HepG2 (cell line): Measurements from ENCODE around the gene MICA. TPM values are rescaled to one million over a fixed set of nuclear protein-coding genes. Genes with fewer than 3 reads are reported as not detected.

Experiments
- ATAC-seq: fragments of 200-7000 bp; cut with Tn5 transposase; 3 replicates; pipeline ENCODE4 v1.9.1; 2020; ENCODE audit warnings: mild to moderate bottlenecking, moderate library complexity
- BruUV-seq: library from RNA; stranded (reverse); fragments of 400-500 nt; replicated peaks from 2 replicates; lab custom pipeline; 2021; lab: Mats Ljungman, UMichigan
- CTCF ChIA-PET: fragments of 300-600 bp; formaldehyde crosslinking; extraction: SDS; loops from one replicate; lab custom pipeline; 2021; ENCODE audit warnings: low total read pairs, inconsistent platforms, low intra/inter-chr PET ratio; lab: Yijun Ruan, JAX
- POLR2A ChIA-PET: fragments of 350-600 bp; sonication (Branson Sonifier 250); formaldehyde crosslinking; loops from one replicate; lab custom pipeline; 2020; ENCODE audit warnings: antibody characterized with exemption, inconsistent platforms; lab: Yijun Ruan, JAX
- DNase-seq: peaks from one replicate; pipeline ENCODE4 v3.0.0-alpha.2; 2015; ENCODE audit warnings: low spot score
- FAIRE-seq: peaks from 3 replicates; lab custom pipeline; 2011; peaks lifted over from hg19 to GRCh38; lab: Jason Lieb, UNC
- H2AFZ ChIP-seq: one replicate; pipeline ENCODE4 v1.6.1; 2011; ENCODE audit warnings: low read length, inconsistent platforms
- H3K27ac ChIP-seq: fragments of 300-600 bp; 3 replicates; pipeline ENCODE4 v1.8.0; 2011; ENCODE audit warnings: mixed run types, mild to moderate bottlenecking, mixed read lengths, low read length, inconsistent platforms; ENCODE audit not compliant: insufficient read depth; ENCODE audit errors: extremely low read length
- H3K27me3 ChIP-seq, 2 experiments: fragments of 200-600 bp in 1 of 2; 2 replicates in 1 of 2; 3 replicates in 1 of 2; pipeline versions ENCODE4 v1.6.0 to v1.8.0; 2011; ENCODE audit warnings: low read length in 2 of 2, mild to moderate bottlenecking in 2 of 2, moderate library complexity in 2 of 2, inconsistent platforms in 1 of 2; ENCODE audit not compliant: insufficient read depth in 2 of 2, control insufficient read depth in 1 of 2
- H3K36me3 ChIP-seq, 2 experiments: fragments of 200-600 bp in 1 of 2; replicated peaks in 1 of 2; 2 replicates in 1 of 2; 3 replicates in 1 of 2; pipeline versions ENCODE4 v1.5.1 to v1.8.0; 2011; ENCODE audit warnings: low read length in 2 of 2, inconsistent platforms in 1 of 2; ENCODE audit not compliant: insufficient read depth in 2 of 2, control insufficient read depth in 1 of 2
- H3K4me1 ChIP-seq: 2 replicates; pipeline ENCODE4 v1.5.1; 2012; ENCODE audit warnings: low read length, inconsistent platforms; ENCODE audit not compliant: insufficient read depth
- H3K4me2 ChIP-seq: 2 replicates; pipeline ENCODE4 v1.6.0; 2011; ENCODE audit warnings: low read depth, low read length, inconsistent platforms
- H3K4me3 ChIP-seq, 3 experiments: fragments of 200-600 bp in 1 of 3; sonication (generic), shearing (Covaris generic) in 1 of 3; replicated peaks in 1 of 3; 2 replicates each; pipeline ENCODE4 v1.5.1; 2011 to 2016; ENCODE audit warnings: low read length in 3 of 3, inconsistent platforms in 2 of 3, low read depth in 2 of 3, mild to moderate bottlenecking in 2 of 3, control low read depth in 1 of 3, mixed read lengths in 1 of 3; ENCODE audit not compliant: insufficient read depth in 1 of 3
- H3K79me2 ChIP-seq: one replicate; pipeline ENCODE4 v1.6.1; 2011; ENCODE audit warnings: low read length, inconsistent platforms; ENCODE audit not compliant: insufficient read depth
- H3K9ac ChIP-seq: 2 replicates; pipeline ENCODE4 v1.6.0; 2011; ENCODE audit warnings: mild to moderate bottlenecking, low read depth, low read length, inconsistent platforms; ENCODE audit not compliant: insufficient read depth
- H3K9me3 ChIP-seq: 2 replicates; pipeline ENCODE4 v1.5.1; 2012; ENCODE audit warnings: mild to moderate bottlenecking, low read length
- H4K20me1 ChIP-seq: 2 replicates; pipeline ENCODE4 v1.6.0; 2011; ENCODE audit warnings: inconsistent platforms, mild to moderate bottlenecking, low read length, moderate library complexity; ENCODE audit not compliant: insufficient read depth
- AGO2 ChIP-seq: fragments of 200-400 bp; formaldehyde crosslinking; optimal IDR thresholded peaks from 2 replicates; pipeline ENCODE3; 2017; ENCODE audit warnings: mild to moderate bottlenecking, low read depth, low read length, moderate library complexity
- CEBPB ChIP-seq: IDR thresholded peaks from 2 replicates; pipeline ENCODE4 v1.6.1; 2011; ENCODE audit warnings: low read depth, low read length, improper control_type of control experiment, borderline replicate concordance
- NR2C2 ChIP-seq: sonication (generic); formaldehyde crosslinking; IDR thresholded peaks from 2 replicates; pipeline ENCODE4 v1.4.0; 2020; ENCODE audit warnings: missing genetic modification reagents, mild to moderate bottlenecking, moderate library complexity, borderline replicate concordance
- RFXAP ChIP-seq: sonication (generic); formaldehyde crosslinking; IDR thresholded peaks from 2 replicates; pipeline ENCODE4 v1.4.0; 2020; ENCODE audit warnings: missing genetic modification reagents, borderline replicate concordance
- TMF1 ChIP-seq: sonication (generic); formaldehyde crosslinking; IDR thresholded peaks from 2 replicates; pipeline ENCODE4 v1.8.1; 2022; ENCODE audit warnings: low read depth, missing genetic modification reagents
- ZNF713 ChIP-seq: sonication (generic); formaldehyde crosslinking; IDR thresholded peaks from 2 replicates; pipeline ENCODE4 v1.4.0; 2020; ENCODE audit warnings: mild to moderate bottlenecking, missing genetic modification reagents
- ZNF740 ChIP-seq: sonication (generic); formaldehyde crosslinking; IDR thresholded peaks from 2 replicates; pipeline ENCODE4 v1.4.0; 2020; ENCODE audit warnings: missing genetic modification reagents
- ZSCAN22 ChIP-seq: sonication (generic); formaldehyde crosslinking; IDR thresholded peaks from 2 replicates; pipeline ENCODE4 v1.4.0; 2020; ENCODE audit warnings: mild to moderate bottlenecking, missing genetic modification reagents
- WGBS: methylation state at CpG from one replicate; pipeline ENCODE4 v1.1.6; 2017; ENCODE audit warnings: low lambda C conversion rate; 5-methylcytosine and 5-hydroxymethylcytosine counted together
- in situ Hi-C: cut with HindIII; loops from 2 replicates; pipeline ENCODE4 v1.10.0; 2017; ENCODE audit warnings: low pct_unique_long_range_greater_than_20kb; ENCODE audit not compliant: extremely low pct_ligation_motif_present
- intact Hi-C: fragments of 100-400 bp; cut with micrococcal nuclease; formaldehyde crosslinking; loops from one replicate; pipeline ENCODE4 v1.10.0; 2022; ENCODE audit not compliant: unreplicated experiment
- polyA plus RNA-seq, 8 experiments: library from polyadenylated mRNA; depleted of rRNA in 3 of 8; stranded (reverse) in 7 of 8; unstranded in 1 of 8; fragments of >200 nt; fragmentation: Illumina TruSeq in 4 of 8; extraction: Trizol in 4 of 8; gene quantifications; 2 replicates each; pipeline versions ENCODE4 v1.2.1 to v1.2.3, GENCODE V29; 2011 to 2016; ENCODE audit warnings: low read depth in 4 of 8, missing spikeins in 1 of 8, mixed read lengths in 1 of 8; ENCODE audit not compliant: insufficient read depth in 1 of 8
- total RNA-seq, 5 experiments: library from RNA; depleted of rRNA; stranded (reverse); fragments of >200 nt; fragmentation: Illumina TruSeq; extraction: Trizol; gene quantifications; 2 replicates each; pipeline ENCODE4 v1.2.3, GENCODE V29; 2016; ENCODE audit warnings: low read depth in 1 of 5

MICA gene
- total and polyA plus RNA-seq, 2 of the 13 experiments (the other 11 are each of a cell fraction or from before 2014, with no cell fraction given) = 21.6 to 38.1 TPM

GRCh38 chr6:31450751-31451150, 47.4 kb downstream of the MICA start:
- Histone ChIP-seq H3K9ac (no peak overlapping the region), H2AFZ (no peak overlapping the region), H3K27ac (no peak overlapping the region), H3K4me2 (no peak overlapping the region), H4K20me1 (no peaks in the 10 kb centered on the region), H3K27me3 (peaks cover 0 to 1% of the 10 kb centered on the region in 2 experiments; a peak in 2 of 5 replicates), H3K4me1 (no peaks in the 10 kb centered on the region), H3K79me2 (no peaks in the 10 kb centered on the region), H3K4me3 (no peak overlapping the region), H3K9me3 (no peaks in the 10 kb centered on the region), H3K36me3 (no peaks in the 10 kb centered on the region)
- TF ChIP-seq ZNF740 = no peak
- TF ChIP-seq CEBPB = no peak
- no peak for TF ChIP-seq NR2C2 (CRISPR knock-in tag)
- no peak for TF ChIP-seq ZNF713 (CRISPR knock-in tag)
- TF ChIP-seq AGO2 = no peak
- ChIA-PET CTCF (no interaction called here), POLR2A (interaction anchor here (0.7 kb wide), 1 partner anchor 12 kb away, joined by 3 read pairs; no protein-coding TSS in a partner anchor)
- BruUV-seq = no TSS peak
- intact Hi-C loops = no loop called here
- DNase-seq (no peak), FAIRE-seq (no peak), ATAC-seq (no peak)
- in situ Hi-C loops = no loop called here
- 27% methylated on average over 4 of the region's 4 CpGs for WGBS

GRCh38 chr6:31452859-31453258, 49.5 kb downstream of the MICA start:
- ChIA-PET CTCF (no interaction called here), POLR2A (interaction anchor here (0.9 to 1.5 kb wide), 2 partner anchors 10 to 53 kb away, joined by 3 to 4 read pairs; no protein-coding TSS in a partner anchor)
- ATAC-seq (no peak), FAIRE-seq (no peak), DNase-seq (no peak)
- H3K27ac ChIP-seq = no peak overlapping the region
- intact Hi-C loops (no loop called here), in situ Hi-C loops (no loop called here)
- no peak for TF ChIP-seq ZSCAN22 (CRISPR knock-in tag)
- no peak for TF ChIP-seq RFXAP (CRISPR knock-in tag)
- TF ChIP-seq TMF1 = no peak
- no peak overlapping the region for H3K4me2 ChIP-seq
- H4K20me1 ChIP-seq = no peaks in the 10 kb centered on the region
- BruUV-seq = no TSS peak
- H3K27me3 ChIP-seq = peaks cover 0 to 1% of the 10 kb centered on the region in 2 experiments; a peak in 2 of 5 replicates
- H3K4me1 ChIP-seq = no peaks in the 10 kb centered on the region
- H3K4me3 ChIP-seq = no peak overlapping the region
- no peak overlapping the region for H3K9ac ChIP-seq
- no peaks in the 10 kb centered on the region for H3K79me2 ChIP-seq
- no peaks in the 10 kb centered on the region for H3K9me3 ChIP-seq
- no peak overlapping the region for H2AFZ ChIP-seq
- H3K36me3 ChIP-seq = no peaks in the 10 kb centered on the region
